Liver (tissue), 9 donors: ENCODE measurements around the gene EDNRA. TPM values are rescaled to one million over a fixed set of nuclear protein-coding genes. Genes with fewer than 3 reads are reported as not detected.

Experiments
- DNase-seq: peaks from one replicate; pipeline ENCODE4 v3.0.0-alpha.2; 2017; ENCODE audit warnings: low spot score
- H3K27ac ChIP-seq, 2 donors: one replicate each; pipeline ENCODE4 v1.7.0; 2013; ENCODE audit warnings: inconsistent platforms in 2 of 2, low read length in 2 of 2, control low read depth in 1 of 2, low read depth in 1 of 2, mild to moderate bottlenecking in 1 of 2
- H3K27me3 ChIP-seq, 4 donors: one replicate each; pipeline versions ENCODE4 v1.6.1 to v1.7.0; 2013; ENCODE audit warnings: low read length in 3 of 4, inconsistent platforms in 1 of 4, mild to moderate bottlenecking in 1 of 4, moderate library complexity in 1 of 4; ENCODE audit not compliant: control insufficient read depth in 4 of 4, insufficient read depth in 4 of 4
- H3K36me3 ChIP-seq, 4 donors: one replicate each; pipeline versions ENCODE4 v1.6.1 to v1.7.0; 2013; ENCODE audit warnings: low read length in 3 of 4, mild to moderate bottlenecking in 3 of 4, low read depth in 1 of 4, moderate library complexity in 1 of 4; ENCODE audit not compliant: control insufficient read depth in 4 of 4, insufficient read depth in 3 of 4
- H3K4me1 ChIP-seq, 4 donors: one replicate each; pipeline versions ENCODE4 v1.6.1 to v1.7.0; 2013; ENCODE audit warnings: low read length in 3 of 4, mild to moderate bottlenecking in 3 of 4, moderate library complexity in 1 of 4; ENCODE audit not compliant: control insufficient read depth in 4 of 4, insufficient read depth in 4 of 4
- H3K4me3 ChIP-seq, 3 donors: one replicate each; pipeline versions ENCODE4 v1.6.1 to v1.7.0; 2013; ENCODE audit warnings: low read length in 3 of 3, control low read depth in 1 of 3, low read depth in 1 of 3, mild to moderate bottlenecking in 1 of 3
- H3K9ac ChIP-seq, 2 donors: one replicate each; pipeline ENCODE4 v1.7.0; 2013; ENCODE audit warnings: low read length in 2 of 2, mild to moderate bottlenecking in 2 of 2, moderate library complexity in 2 of 2, control low read depth in 1 of 2, low read depth in 1 of 2
- H3K9me3 ChIP-seq, 4 donors: one replicate each; pipeline versions ENCODE4 v1.6.1 to v1.7.0; 2013; ENCODE audit warnings: low read length in 3 of 4; ENCODE audit not compliant: control insufficient read depth in 4 of 4
- EGR1 ChIP-seq, 2 donors: IDR thresholded peaks; 2 replicates each; pipeline ENCODE4 v1.6.1; 2016 to 2018; ENCODE audit warnings: antibody characterized with exemption in 2 of 2, low read depth in 2 of 2
- FOXA1 ChIP-seq: IDR thresholded peaks from 2 replicates; pipeline ENCODE4 v1.6.1; 2016; ENCODE audit warnings: antibody characterized with exemption
- FOXA2 ChIP-seq: IDR thresholded peaks from 2 replicates; pipeline ENCODE4 v1.6.1; 2016; ENCODE audit warnings: antibody characterized with exemption
- GABPA ChIP-seq, 2 donors: IDR thresholded peaks in 1 of 2; conservative IDR thresholded peaks in 1 of 2; 2 replicates each; pipeline ENCODE4 v1.6.1; 2016; ENCODE audit warnings: antibody characterized with exemption in 2 of 2, mild to moderate bottlenecking in 1 of 2, moderate library complexity in 1 of 2
- HNF4A ChIP-seq, 2 donors: conservative IDR thresholded peaks; 2 replicates each; pipeline ENCODE4 v1.6.1; 2016; ENCODE audit warnings: antibody characterized with exemption in 2 of 2, mild to moderate bottlenecking in 2 of 2
- HNF4G ChIP-seq: IDR thresholded peaks from 2 replicates; pipeline ENCODE4 v1.6.1; 2016; ENCODE audit warnings: antibody characterized with exemption
- JUND ChIP-seq, 2 donors: IDR thresholded peaks; 2 replicates each; pipeline ENCODE4 v1.6.1; 2016; ENCODE audit warnings: antibody characterized with exemption in 2 of 2
- MAX ChIP-seq: IDR thresholded peaks from 2 replicates; pipeline ENCODE4 v1.6.1; 2016; ENCODE audit warnings: antibody characterized with exemption
- NR2F2 ChIP-seq: IDR thresholded peaks from 2 replicates; pipeline ENCODE4 v1.6.1; 2016; ENCODE audit warnings: antibody characterized with exemption
- RAD21 ChIP-seq, 2 donors: IDR thresholded peaks; 2 replicates each; pipeline ENCODE4 v1.6.1; 2016; ENCODE audit warnings: antibody characterized with exemption in 2 of 2, mild to moderate bottlenecking in 2 of 2
- RXRA ChIP-seq, 2 donors: IDR thresholded peaks; 2 replicates each; pipeline ENCODE4 v1.6.1; 2017 to 2018; ENCODE audit warnings: antibody characterized with exemption in 2 of 2, mild to moderate bottlenecking in 1 of 2
- SP1 ChIP-seq: IDR thresholded peaks from 2 replicates; pipeline ENCODE4 v1.6.1; 2018; ENCODE audit warnings: antibody characterized with exemption, mild to moderate bottlenecking
- TAF1 ChIP-seq: conservative IDR thresholded peaks from 2 replicates; pipeline ENCODE4 v1.6.1; 2016; ENCODE audit warnings: antibody characterized with exemption, mild to moderate bottlenecking
- YY1 ChIP-seq: IDR thresholded peaks from 2 replicates; pipeline ENCODE4 v1.6.1; 2016; ENCODE audit warnings: antibody characterized with exemption, mild to moderate bottlenecking
- WGBS: extraction: QIAGEN DNeasy Blood & Tissue Kit; methylation state at CpG from one replicate; pipeline ENCODE4 v1.1.7; 2013; 5-methylcytosine and 5-hydroxymethylcytosine counted together
- polyA plus RNA-seq, 2 donors: library from polyadenylated mRNA; stranded (reverse) in 1 of 2; unstranded in 1 of 2; fragments of 200-250 nt in 1 of 2; fragments of >200 nt in 1 of 2; fragmentation: Nextera tagmentation in 1 of 2; extraction: Ambion mirVana in 1 of 2; gene quantifications; one replicate each; pipeline versions ENCODE4 v1.2.1 to v1.2.3, GENCODE V29; 2013 to 2015
- total RNA-seq, 2 donors: library from RNA; depleted of rRNA; stranded (reverse); fragments of >200 nt; gene quantifications; one replicate each; pipeline ENCODE4 v1.2.3, GENCODE V29; 2014
- TF ChIP-seq, protein P1 (sequence below): fragments of 150-350 bp; IDR thresholded peaks from 2 replicates; pipeline ENCODE4 v1.5.1; 2017; ENCODE audit warnings: improper control_type of control experiment, low read depth, low read length; ENCODE audit not compliant: missing input control
- TF ChIP-seq, protein P2 (sequence below): IDR thresholded peaks from 2 replicates; pipeline ENCODE4 v1.6.1; 2016; ENCODE audit warnings: antibody characterized with exemption
- TF ChIP-seq, protein P3 (sequence below): IDR thresholded peaks from 2 replicates; pipeline ENCODE4 v1.6.1; 2016; ENCODE audit warnings: antibody characterized with exemption
- TF ChIP-seq, protein P4 (sequence below): IDR thresholded peaks from 2 replicates; pipeline ENCODE4 v1.6.1; 2016; ENCODE audit warnings: antibody characterized with exemption, mild to moderate bottlenecking
- donor health status: healthy.
- donor health status: healthy.
- donor health status: healthy.
- donor health status: healthy.
- donor health status: healthy.

EDNRA gene
- total and polyA plus RNA-seq, 4 donors, result 0.71 to 6.0 (median 1.1) TPM

GRCh38 chr4:147567276-147567675, 86.4 kb downstream of the EDNRA start:
- no peak for TF ChIP-seq NR2F2
- TF ChIP-seq, protein P1, sequence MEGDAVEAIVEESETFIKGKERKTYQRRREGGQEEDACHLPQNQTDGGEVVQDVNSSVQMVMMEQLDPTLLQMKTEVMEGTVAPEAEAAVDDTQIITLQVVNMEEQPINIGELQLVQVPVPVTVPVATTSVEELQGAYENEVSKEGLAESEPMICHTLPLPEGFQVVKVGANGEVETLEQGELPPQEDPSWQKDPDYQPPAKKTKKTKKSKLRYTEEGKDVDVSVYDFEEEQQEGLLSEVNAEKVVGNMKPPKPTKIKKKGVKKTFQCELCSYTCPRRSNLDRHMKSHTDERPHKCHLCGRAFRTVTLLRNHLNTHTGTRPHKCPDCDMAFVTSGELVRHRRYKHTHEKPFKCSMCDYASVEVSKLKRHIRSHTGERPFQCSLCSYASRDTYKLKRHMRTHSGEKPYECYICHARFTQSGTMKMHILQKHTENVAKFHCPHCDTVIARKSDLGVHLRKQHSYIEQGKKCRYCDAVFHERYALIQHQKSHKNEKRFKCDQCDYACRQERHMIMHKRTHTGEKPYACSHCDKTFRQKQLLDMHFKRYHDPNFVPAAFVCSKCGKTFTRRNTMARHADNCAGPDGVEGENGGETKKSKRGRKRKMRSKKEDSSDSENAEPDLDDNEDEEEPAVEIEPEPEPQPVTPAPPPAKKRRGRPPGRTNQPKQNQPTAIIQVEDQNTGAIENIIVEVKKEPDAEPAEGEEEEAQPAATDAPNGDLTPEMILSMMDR, result no peak
- no peak for TF ChIP-seq SP1
- TF ChIP-seq YY1, result no peak
- no peaks in the 10 kb centered on the region for H3K27me3 ChIP-seq
- whole genome bisulfite sequencing, result 91% methylated on average over 1 of the region's 1 CpG

GRCh38 chr4:147570616-147571015, 89.7 kb downstream of the EDNRA start:
- Histone ChIP-seq H3K4me3 (no peak overlapping the region), H3K27me3 (no peaks in the 10 kb centered on the region), H3K9me3 (no peaks in the 10 kb centered on the region), H3K4me1 (no peaks in the 10 kb centered on the region), H3K27ac (no peak overlapping the region), H3K36me3 (no peaks in the 10 kb centered on the region), H3K9ac (no peak overlapping the region)
- no peak for DNase-seq
- WGBS, result 63% methylated on average over 4 of the region's 4 CpGs
- TF ChIP-seq JUND (IDR thresholded peaks at IDR 0.05) (no peak), YY1 (no peak), FOXA2 (no peak), GABPA (IDR thresholded peaks at IDR 0.05 in 1 of 2, conservative IDR thresholded peaks at IDR 0.05 in 1 of 2) (no peak), HNF4A (conservative IDR thresholded peaks at IDR 0.05) (no peak), EGR1 (IDR thresholded peaks at IDR 0.05; ENCODE audit: low read depth in 2 of 2) (no peak), FOXA1 (no peak), SP1 (no peak), NR2F2 (no peak), RAD21 (IDR thresholded peaks at IDR 0.05) (no peak), MAX (no peak), RXRA (IDR thresholded peaks at IDR 0.05) (no peak), TAF1 (no peak), HNF4G (no peak)
- TF ChIP-seq, protein P2, sequence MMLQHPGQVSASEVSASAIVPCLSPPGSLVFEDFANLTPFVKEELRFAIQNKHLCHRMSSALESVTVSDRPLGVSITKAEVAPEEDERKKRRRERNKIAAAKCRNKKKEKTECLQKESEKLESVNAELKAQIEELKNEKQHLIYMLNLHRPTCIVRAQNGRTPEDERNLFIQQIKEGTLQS, result no peak
- TF ChIP-seq, protein P3, sequence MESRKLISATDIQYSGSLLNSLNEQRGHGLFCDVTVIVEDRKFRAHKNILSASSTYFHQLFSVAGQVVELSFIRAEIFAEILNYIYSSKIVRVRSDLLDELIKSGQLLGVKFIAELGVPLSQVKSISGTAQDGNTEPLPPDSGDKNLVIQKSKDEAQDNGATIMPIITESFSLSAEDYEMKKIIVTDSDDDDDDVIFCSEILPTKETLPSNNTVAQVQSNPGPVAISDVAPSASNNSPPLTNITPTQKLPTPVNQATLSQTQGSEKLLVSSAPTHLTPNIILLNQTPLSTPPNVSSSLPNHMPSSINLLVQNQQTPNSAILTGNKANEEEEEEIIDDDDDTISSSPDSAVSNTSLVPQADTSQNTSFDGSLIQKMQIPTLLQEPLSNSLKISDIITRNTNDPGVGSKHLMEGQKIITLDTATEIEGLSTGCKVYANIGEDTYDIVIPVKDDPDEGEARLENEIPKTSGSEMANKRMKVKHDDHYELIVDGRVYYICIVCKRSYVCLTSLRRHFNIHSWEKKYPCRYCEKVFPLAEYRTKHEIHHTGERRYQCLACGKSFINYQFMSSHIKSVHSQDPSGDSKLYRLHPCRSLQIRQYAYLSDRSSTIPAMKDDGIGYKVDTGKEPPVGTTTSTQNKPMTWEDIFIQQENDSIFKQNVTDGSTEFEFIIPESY, result no peak
- TF ChIP-seq, protein P1, result no peak
- TF ChIP-seq, protein P4, sequence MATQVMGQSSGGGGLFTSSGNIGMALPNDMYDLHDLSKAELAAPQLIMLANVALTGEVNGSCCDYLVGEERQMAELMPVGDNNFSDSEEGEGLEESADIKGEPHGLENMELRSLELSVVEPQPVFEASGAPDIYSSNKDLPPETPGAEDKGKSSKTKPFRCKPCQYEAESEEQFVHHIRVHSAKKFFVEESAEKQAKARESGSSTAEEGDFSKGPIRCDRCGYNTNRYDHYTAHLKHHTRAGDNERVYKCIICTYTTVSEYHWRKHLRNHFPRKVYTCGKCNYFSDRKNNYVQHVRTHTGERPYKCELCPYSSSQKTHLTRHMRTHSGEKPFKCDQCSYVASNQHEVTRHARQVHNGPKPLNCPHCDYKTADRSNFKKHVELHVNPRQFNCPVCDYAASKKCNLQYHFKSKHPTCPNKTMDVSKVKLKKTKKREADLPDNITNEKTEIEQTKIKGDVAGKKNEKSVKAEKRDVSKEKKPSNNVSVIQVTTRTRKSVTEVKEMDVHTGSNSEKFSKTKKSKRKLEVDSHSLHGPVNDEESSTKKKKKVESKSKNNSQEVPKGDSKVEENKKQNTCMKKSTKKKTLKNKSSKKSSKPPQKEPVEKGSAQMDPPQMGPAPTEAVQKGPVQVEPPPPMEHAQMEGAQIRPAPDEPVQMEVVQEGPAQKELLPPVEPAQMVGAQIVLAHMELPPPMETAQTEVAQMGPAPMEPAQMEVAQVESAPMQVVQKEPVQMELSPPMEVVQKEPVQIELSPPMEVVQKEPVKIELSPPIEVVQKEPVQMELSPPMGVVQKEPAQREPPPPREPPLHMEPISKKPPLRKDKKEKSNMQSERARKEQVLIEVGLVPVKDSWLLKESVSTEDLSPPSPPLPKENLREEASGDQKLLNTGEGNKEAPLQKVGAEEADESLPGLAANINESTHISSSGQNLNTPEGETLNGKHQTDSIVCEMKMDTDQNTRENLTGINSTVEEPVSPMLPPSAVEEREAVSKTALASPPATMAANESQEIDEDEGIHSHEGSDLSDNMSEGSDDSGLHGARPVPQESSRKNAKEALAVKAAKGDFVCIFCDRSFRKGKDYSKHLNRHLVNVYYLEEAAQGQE, result no peak

More at GRCh38 chr4:147567276-147567675, 86.4 kb downstream of the EDNRA start:
- no peak overlapping the region for H3K9ac ChIP-seq
- H3K4me3 ChIP-seq, result no peak overlapping the region
- H3K4me1 ChIP-seq, result no peaks in the 10 kb centered on the region
- no peak for DNase-seq
- peaks cover 0 to 4% (median 0%) of the 10 kb centered on the region in 4 donors for H3K9me3 ChIP-seq
- no peaks in the 10 kb centered on the region for H3K36me3 ChIP-seq
- H3K27ac ChIP-seq, result no peak overlapping the region
